Prostate gland (tissue), 2 donors: ENCODE results near the gene SLC25A42. TPM values are rescaled to one million over a fixed set of nuclear protein-coding genes. Genes with fewer than 3 reads are reported as not detected.

Source experiments
- DNase-seq: peaks from one replicate; pipeline ENCODE4 v3.0.0-alpha.2; 2019; ENCODE audit warnings: low spot score
- H3K27ac ChIP-seq, 2 donors: fragments of 200-600 bp; sonication (generic); 2 replicates each; pipeline ENCODE4 v1.5.1; 2017 to 2019
- H3K27me3 ChIP-seq: fragments of 200-600 bp; sonication (generic); replicated peaks from 2 replicates; pipeline ENCODE4 v1.5.1; 2019; ENCODE audit not compliant: insufficient read depth
- H3K36me3 ChIP-seq, 2 donors: fragments of 200-600 bp; sonication (generic); 1 replicate in 1 of 2; 2 replicates in 1 of 2; pipeline versions ENCODE4 v1.5.1 to v1.8.1; 2017 to 2019
- H3K4me1 ChIP-seq: fragments of 200-600 bp; sonication (generic); replicated peaks from 2 replicates; pipeline ENCODE4 v1.5.1; 2019
- H3K4me3 ChIP-seq, 2 donors: fragments of 200-600 bp; sonication (generic); 2 replicates each; pipeline ENCODE4 v1.5.1; 2017 to 2019
- H3K9me3 ChIP-seq: fragments of 200-600 bp; sonication (generic); 2 replicates; pipeline ENCODE4 v1.5.1; 2017
- CTCF ChIP-seq, 4 experiments: fragments of 200-600 bp in 2 of 4; fragments of 450-650 bp in 2 of 4; sonication (generic) in 2 of 4; IDR thresholded peaks; 1 replicate in 3 of 4; 2 replicates in 1 of 4; pipeline ENCODE4 v1.5.1; 2016 to 2019; ENCODE audit warnings: antibody characterized with exemption in 4 of 4, mild to moderate bottlenecking in 2 of 4, moderate library complexity in 2 of 4
- POLR2A ChIP-seq: fragments of 450-650 bp; IDR thresholded peaks from one replicate; pipeline ENCODE4 v1.6.1; 2016; ENCODE audit warnings: antibody characterized with exemption, mild to moderate bottlenecking
- POLR2AphosphoS5 ChIP-seq: sonication (generic); formaldehyde crosslinking; IDR thresholded peaks from one replicate; pipeline ENCODE4 v1.6.1; 2017; ENCODE audit warnings: antibody characterized with exemption
- WGBS: methylation state at CpG from one replicate; pipeline ENCODE4 v1.1.5; 2018; 5-methylcytosine and 5-hydroxymethylcytosine counted together
- intact Hi-C: fragments of 100-400 bp; cut with DNase I; formaldehyde crosslinking; loops from one replicate; pipeline ENCODE4 v1.14.2; 2022
- total RNA-seq, 2 donors: library from RNA; depleted of rRNA; stranded (reverse); fragments of >200 nt; gene quantifications; one replicate each; pipeline ENCODE4 v1.1.0, GENCODE V29; 2016

The SLC25A42 gene
- total RNA-seq, 2 donors from 2014 or later = 11.5 to 18.6 TPM

GRCh38 chr19:19064811-19065745 is 1.3 kb downstream of the SLC25A42 start:
- H3K27ac ChIP-seq = peak overlapping the region; percentile 68 to 82
- intact Hi-C loops = no loop called here
- DNase-seq = no peak

GRCh38 chr19:19067276-19068072 is 3.7 kb downstream of the SLC25A42 start:
- TF ChIP-seq CTCF (IDR thresholded peaks at IDR 0.05) = no peak
- TF ChIP-seq POLR2A = no peak
- no peak for TF ChIP-seq POLR2AphosphoS5
- intact Hi-C loops = no loop called here
- Histone ChIP-seq H3K4me3 (no peak overlapping the region), H3K9me3 (no peaks in the 10 kb centered on the region), H3K27me3 (no peaks in the 10 kb centered on the region), H3K36me3 (no peaks in the 10 kb centered on the region), H3K27ac (no peak overlapping the region), H3K4me1 (no peaks in the 10 kb centered on the region)
- no peak for DNase-seq
- 62% methylated on average over 11 of the region's 11 CpGs for WGBS

More at GRCh38 chr19:19064811-19065745, 1.3 kb downstream of the SLC25A42 start:
- Histone ChIP-seq H3K36me3 (no peaks in the 10 kb centered on the region), H3K9me3 (no peaks in the 10 kb centered on the region), H3K4me1 (no peaks in the 10 kb centered on the region), H3K27me3 (no peaks in the 10 kb centered on the region), H3K4me3 (peak overlapping the region; percentile 76 to 93)
- WGBS = 3% methylated on average over 25 of the region's 25 CpGs
- no peak for TF ChIP-seq CTCF (IDR thresholded peaks at IDR 0.05)
- no peak for TF ChIP-seq POLR2A
- TF ChIP-seq POLR2AphosphoS5 = no peak

- Histone ChIP-seq H3K27ac (no peak overlapping the region), H3K4me3 (no peak overlapping the region), H3K4me1 (no peaks in the 10 kb centered on the region), H3K27me3 (no peaks in the 10 kb centered on the region), H3K9me3 (no peaks in the 10 kb centered on the region), H3K36me3 (no peaks in the 10 kb centered on the region)
- 67% methylated on average over 11 of the region's 11 CpGs for WGBS
- TF ChIP-seq CTCF (IDR thresholded peaks at IDR 0.05) = no peak
- TF ChIP-seq POLR2A = no peak
- TF ChIP-seq POLR2AphosphoS5 = no peak
- DNase-seq = no peak
- intact Hi-C loops = no loop called here
Measured at GRCh38 chr19:19068659-19069654, 5.2 kb downstream of the SLC25A42 start.

- H3K27me3 ChIP-seq = no peaks in the 10 kb centered on the region
- 94% methylated on average over 8 of the region's 8 CpGs for WGBS
- TF ChIP-seq POLR2AphosphoS5 (no peak), CTCF (IDR thresholded peaks at IDR 0.05) (no peak), POLR2A (no peak)
- intact Hi-C loops = no loop called here
- H3K4me3 ChIP-seq = no peak overlapping the region
- no peak overlapping the region for H3K27ac ChIP-seq
- no peaks in the 10 kb centered on the region for H3K9me3 ChIP-seq
- H3K4me1 ChIP-seq = no peaks in the 10 kb centered on the region
- no peaks in the 10 kb centered on the region for H3K36me3 ChIP-seq
- DNase-seq = no peak
Measured at GRCh38 chr19:19071897-19072296, 8.1 kb downstream of the SLC25A42 start.
